Testis (tissue), 3 donors: ENCODE results near the gene LRRK1. TPM values are rescaled to one million over a fixed set of nuclear protein-coding genes. Genes with fewer than 3 reads are reported as not detected.

ENCODE experiments used
- DNase-seq: peaks from one replicate; pipeline ENCODE4 v3.0.0-alpha.2; 2019
- H3K27ac ChIP-seq, 2 donors: fragments of 200-600 bp; sonication (generic); one replicate each; pipeline ENCODE4 v1.5.1; 2019
- H3K27me3 ChIP-seq: fragments of 200-600 bp; sonication (generic); one replicate; pipeline ENCODE4 v1.5.1; 2019
- H3K36me3 ChIP-seq: fragments of 200-600 bp; sonication (generic); one replicate; pipeline ENCODE4 v1.5.1; 2017; ENCODE audit warnings: low read depth; ENCODE audit errors: missing control alignments
- H3K4me1 ChIP-seq: fragments of 200-600 bp; sonication (generic); one replicate; pipeline ENCODE4 v1.5.1; 2019
- H3K4me3 ChIP-seq, 2 donors: fragments of 200-600 bp; sonication (generic); one replicate each; pipeline ENCODE4 v1.5.1; 2017 to 2019
- H3K9me3 ChIP-seq: fragments of 200-600 bp; sonication (generic); one replicate; pipeline ENCODE4 v1.5.1; 2017
- CTCF ChIP-seq, 3 experiments: fragments of 450-650 bp in 2 of 3; fragments of 200-600 bp in 1 of 3; sonication (generic) in 1 of 3; IDR thresholded peaks; one replicate each; pipeline ENCODE4 v1.5.1; 2016 to 2019; ENCODE audit warnings: antibody characterized with exemption in 3 of 3, mild to moderate bottlenecking in 2 of 3, moderate library complexity in 1 of 3
- POLR2A ChIP-seq: fragments of 450-650 bp; IDR thresholded peaks from one replicate; pipeline ENCODE4 v1.6.1; 2017; ENCODE audit warnings: antibody characterized with exemption, mild to moderate bottlenecking, moderate library complexity
- WGBS, 2 donors: methylation state at CpG; one replicate each; pipeline ENCODE4 v1.1.5; 2018; 5-methylcytosine and 5-hydroxymethylcytosine counted together
- intact Hi-C: fragments of 100-400 bp; cut with DNase I; formaldehyde crosslinking; loops from one replicate; pipeline ENCODE4 v1.15.1; 2023; ENCODE audit warnings: low total_unique reads
- polyA plus RNA-seq: library from polyadenylated mRNA; stranded (reverse); fragments of 350-450 nt; fragmentation: Illumina TruSeq; extraction: RNeasy Lipid Tissue Mini Kit (QIAGEN cat#74804); gene quantifications from one replicate; pipeline ENCODE4 v1.2.3, GENCODE V29; 2014; ENCODE audit warnings: low read depth, low replicate concordance; ENCODE audit not compliant: insufficient read depth
- total RNA-seq, 2 donors: library from RNA; depleted of rRNA; stranded (reverse); fragments of >200 nt; gene quantifications; one replicate each; pipeline ENCODE4 v1.2.3, GENCODE V29; 2016

Gene LRRK1
- total and polyA plus RNA-seq, 3 donors from 2014 or later: 18.8 to 24.6 (median 23.0) TPM

- Histone ChIP-seq H3K27ac (no peak overlapping the region), H3K9me3 (no peaks in the 10 kb centered on the region), H3K36me3 (no peaks in the 10 kb centered on the region), H3K4me3 (no peak overlapping the region), H3K27me3 (no peaks in the 10 kb centered on the region), H3K4me1 (peaks cover 4% of the 10 kb centered on the region)
- 93 to 94% methylated on average over 4 of the region's 4 CpGs for WGBS, 2 donors
- TF ChIP-seq CTCF (IDR thresholded peaks at IDR 0.05): no peak
- no peak for TF ChIP-seq POLR2A
- intact Hi-C loops: no loop called here
- no peak for DNase-seq
These were observed 18.0 kb downstream of the LRRK1 start for GRCh38 chr15:100937171-100937570.

GRCh38 chr15:100939791-100940190 is 20.6 kb downstream of the LRRK1 start:
- TF ChIP-seq CTCF (IDR thresholded peaks at IDR 0.05) (no peak), POLR2A (no peak)
- WGBS, 2 donors: 84 to 87% methylated on average over 4 of the region's 4 CpGs
- Histone ChIP-seq H3K4me1 (no peaks in the 10 kb centered on the region), H3K4me3 (no peak overlapping the region), H3K27me3 (no peaks in the 10 kb centered on the region), H3K36me3 (no peaks in the 10 kb centered on the region), H3K9me3 (no peaks in the 10 kb centered on the region), H3K27ac (no peak overlapping the region)
- no peak for DNase-seq
- intact Hi-C loops: no loop called here

GRCh38 chr15:100940767-100941379 is 21.7 kb downstream of the LRRK1 start:
- Histone ChIP-seq H3K27me3 (no peaks in the 10 kb centered on the region), H3K36me3 (no peaks in the 10 kb centered on the region), H3K4me1 (no peaks in the 10 kb centered on the region), H3K4me3 (no peak overlapping the region), H3K27ac (no peak overlapping the region), H3K9me3 (no peaks in the 10 kb centered on the region)
- TF ChIP-seq POLR2A (no peak), CTCF (IDR thresholded peaks at IDR 0.05) (no peak)
- intact Hi-C loops: no loop called here
- 68 to 80% methylated on average over 1 to 2 of the region's 2 CpGs for WGBS, 2 donors
- DNase-seq: no peak

GRCh38 chr15:100941536-100941935 is 22.4 kb downstream of the LRRK1 start:
- no peak for DNase-seq
- no peaks in the 10 kb centered on the region for H3K4me1 ChIP-seq
- no peak for TF ChIP-seq POLR2A
- TF ChIP-seq CTCF (IDR thresholded peaks at IDR 0.05): no peak
- 84 to 94% methylated on average over 10 of the region's 10 CpGs for WGBS, 2 donors
- H3K27me3 ChIP-seq: no peaks in the 10 kb centered on the region
- no peaks in the 10 kb centered on the region for H3K9me3 ChIP-seq
- no peaks in the 10 kb centered on the region for H3K36me3 ChIP-seq
- intact Hi-C loops: no loop called here
- H3K27ac ChIP-seq: no peak overlapping the region
- no peak overlapping the region for H3K4me3 ChIP-seq
